GM12878 (cell line): ENCODE data around the gene SRL. TPM values are rescaled to one million over a fixed set of nuclear protein-coding genes. Genes with fewer than 3 reads are reported as not detected.
A peak's percentile ranks its signal among the peaks of the same experiment; 100 is the strongest.

Experiments
- ATAC-seq: fragments of 200-7000 bp; cut with Tn5 transposase; 3 replicates; pipeline ENCODE4 v1.9.1; 2020; ENCODE audit warnings: mild to moderate bottlenecking, moderate library complexity
- BruUV-seq: library from RNA; stranded (reverse); fragments of 400-500 nt; replicated peaks from 2 replicates; lab custom pipeline; 2021; lab: Mats Ljungman, UMichigan
- CTCF ChIA-PET: fragments of 300-600 bp; sonication (Branson Sonifier 250); formaldehyde crosslinking; extraction: SDS; loops from one replicate; lab custom pipeline; 2021; ENCODE audit warnings: inconsistent platforms; lab: Yijun Ruan, JAX
- POLR2A ChIA-PET: fragments of 350-600 bp; formaldehyde crosslinking; extraction: SDS; loops from one replicate; lab custom pipeline; 2021; ENCODE audit warnings: inconsistent platforms; lab: Charles Lee
- RAD21 ChIA-PET: fragments of 300-600 bp; sonication (Branson Sonifier 250); formaldehyde crosslinking; loops from one replicate; lab custom pipeline; 2023; ENCODE audit warnings: antibody characterized with exemption; ENCODE audit not compliant: unreplicated experiment; lab: Charles Lee
- SMC1A ChIA-PET: fragments of 300-600 bp; sonication (Branson Sonifier 250); formaldehyde crosslinking; loops from one replicate; lab custom pipeline; 2023; ENCODE audit not compliant: unreplicated experiment, uncharacterized antibody; lab: Charles Lee
- DNase-seq: peaks from one replicate; pipeline ENCODE4 v3.0.0-alpha.2; 2011; ENCODE audit warnings: low read depth, low spot score
- FAIRE-seq: peaks from 3 replicates; lab custom pipeline; 2011; peaks lifted over from hg19 to GRCh38; lab: Jason Lieb, UNC
- H2AFZ ChIP-seq: 2 replicates; pipeline ENCODE4 v1.6.0; 2011; ENCODE audit warnings: low read depth, low read length, control low read depth; ENCODE audit not compliant: control insufficient read depth
- H3K27ac ChIP-seq: 2 replicates; pipeline ENCODE4 v1.5.1; 2011; ENCODE audit warnings: control low read depth; ENCODE audit not compliant: control insufficient read depth, insufficient read depth
- H3K27me3 ChIP-seq, 2 experiments: replicated peaks in 1 of 2; 2 replicates each; pipeline versions ENCODE4 v1.6.0 to v1.6.1; 2011; ENCODE audit warnings: low read length in 1 of 2; ENCODE audit not compliant: control insufficient read depth in 2 of 2, insufficient read depth in 2 of 2
- H3K36me3 ChIP-seq, 2 experiments: 2 replicates each; pipeline ENCODE4 v1.5.1; 2011; ENCODE audit warnings: low read length in 1 of 2; ENCODE audit not compliant: control insufficient read depth in 2 of 2, insufficient read depth in 2 of 2
- H3K4me1 ChIP-seq: 2 replicates; pipeline ENCODE4 v1.6.1; 2011; ENCODE audit warnings: mild to moderate bottlenecking, low read length, moderate library complexity, mixed read lengths; ENCODE audit not compliant: control insufficient read depth, insufficient read depth
- H3K4me2 ChIP-seq: 2 replicates; pipeline ENCODE4 v1.6.0; 2011; ENCODE audit warnings: control low read depth; ENCODE audit not compliant: control insufficient read depth, insufficient read depth
- H3K4me3 ChIP-seq: fragments of 200-600 bp; sonication (generic); 2 replicates; pipeline ENCODE4 v1.5.1; 2016
- H3K79me2 ChIP-seq: 2 replicates; pipeline ENCODE4 v1.6.0; 2011; ENCODE audit warnings: low read length; ENCODE audit not compliant: control insufficient read depth, insufficient read depth
- H3K9ac ChIP-seq: 2 replicates; pipeline ENCODE4 v1.8.0; 2011; ENCODE audit warnings: low read length, control low read depth, mixed read lengths; ENCODE audit not compliant: control insufficient read depth, insufficient read depth
- H3K9me3 ChIP-seq: replicated peaks from 3 replicates; pipeline ENCODE4 v1.5.1; 2011; ENCODE audit warnings: mild to moderate bottlenecking, low read length; ENCODE audit not compliant: control insufficient read depth, insufficient read depth
- H4K20me1 ChIP-seq: 2 replicates; pipeline ENCODE4 v1.6.0; 2011; ENCODE audit not compliant: control insufficient read depth, insufficient read depth
- ATF2 ChIP-seq: IDR thresholded peaks from 2 replicates; pipeline ENCODE4 v1.6.1; 2012; ENCODE audit warnings: low read length, inconsistent platforms
- CHD1 ChIP-seq: IDR thresholded peaks from 2 replicates; pipeline ENCODE4 v1.6.1; 2012; ENCODE audit warnings: low read depth, low read length, improper control_type of control experiment
- CUX1 ChIP-seq: IDR thresholded peaks from 2 replicates; pipeline ENCODE4 v1.6.1; 2012; ENCODE audit warnings: improper control_type of control experiment, low read depth, low read length; ENCODE audit not compliant: insufficient replicate concordance
- FOXK2 ChIP-seq: fragments of 450-650 bp; IDR thresholded peaks from 2 replicates; pipeline ENCODE4 v1.6.1; 2017; ENCODE audit warnings: mild to moderate bottlenecking, moderate library complexity
- IKZF1 ChIP-seq: fragments of 450-650 bp; conservative IDR thresholded peaks from 2 replicates; pipeline ENCODE4 v1.6.1; 2017; ENCODE audit warnings: antibody characterized with exemption, mild to moderate bottlenecking
- NR2C2 ChIP-seq: IDR thresholded peaks from 2 replicates; pipeline ENCODE4 v1.6.1; 2011; ENCODE audit warnings: borderline replicate concordance, low read depth; ENCODE audit not compliant: control insufficient read depth, insufficient read length
- PBX3 ChIP-seq: IDR thresholded peaks from 2 replicates; pipeline ENCODE4 v1.6.1; 2011; ENCODE audit warnings: mild to moderate bottlenecking, low read depth, low read length, moderate library complexity; ENCODE audit not compliant: insufficient replicate concordance
- STAT1 ChIP-seq: fragments of 450-650 bp; conservative IDR thresholded peaks from 2 replicates; pipeline ENCODE4 v1.6.1; 2014; ENCODE audit warnings: antibody characterized with exemption, mild to moderate bottlenecking
- ZBTB4 ChIP-seq: fragments of 450-650 bp; formaldehyde crosslinking; IDR thresholded peaks from 2 replicates; pipeline ENCODE4 v1.4.0; 2022; ENCODE audit warnings: mild to moderate bottlenecking, moderate library complexity
- ZSCAN29 ChIP-seq: fragments of 450-650 bp; IDR thresholded peaks from 2 replicates; pipeline ENCODE4 v1.6.1; 2017; ENCODE audit warnings: mild to moderate bottlenecking, moderate library complexity
- WGBS: methylation state at CpG from one replicate; pipeline ENCODE4 v1.1.6; 2016; ENCODE audit warnings: low lambda C conversion rate; ENCODE audit not compliant: insufficient replicate concordance, insufficient coverage; ENCODE audit errors: missing lambda C conversion rate; 5-methylcytosine and 5-hydroxymethylcytosine counted together
- in situ Hi-C: fragments of 300-500 bp; cut with MboI; formaldehyde crosslinking; loops from 9 replicates; pipeline ENCODE4 v1.14.3; 2018; ENCODE audit warnings: mixed read lengths
- intact Hi-C: fragments of 100-400 bp; cut with micrococcal nuclease; formaldehyde crosslinking; loops from one replicate; pipeline ENCODE4 v1.14.2; 2022; ENCODE audit not compliant: unreplicated experiment
- polyA plus RNA-seq, 11 experiments: library from polyadenylated mRNA; depleted of rRNA in 4 of 11; unstranded in 6 of 11; stranded (reverse) in 5 of 11; fragments of >200 nt; fragmentation: Nextera tagmentation in 4 of 11; fragmentation: Illumina TruSeq in 1 of 11; extraction: Ambion mirVana in 4 of 11; extraction: Trizol in 1 of 11; gene quantifications; 1 replicate in 1 of 11; 2 replicates in 10 of 11; pipeline versions ENCODE4 v1.2.1 to v1.2.3, GENCODE V29; 2011 to 2016; ENCODE audit warnings: inconsistent platforms in 2 of 11, missing spikeins in 2 of 11, low read depth in 1 of 11
- total RNA-seq, 4 experiments: library from RNA; depleted of rRNA in 3 of 4; stranded (reverse); fragments of >200 nt in 3 of 4; fragmentation: Illumina TruSeq in 1 of 4; extraction: Trizol in 1 of 4; gene quantifications; 2 replicates each; pipeline versions ENCODE4 v1.2.1 to v1.2.3, GENCODE V29; 2013 to 2021

The SRL gene
- total and polyA plus RNA-seq, 10 of the 15 experiments (the other 5 are each of a cell fraction or from before 2014, with no cell fraction given): not detected

GRCh38 chr16:4270595-4270994 is 28.7 kb upstream of the SRL start:
- peak overlapping the region; percentile 91 for H3K4me3 ChIP-seq
- POLR2A ChIA-PET: interaction anchor here (1.4 to 1.9 kb wide), 2 partner anchors 17 to 83 kb away, joined by 3 to 12 read pairs; no protein-coding TSS in a partner anchor
- SMC1A ChIA-PET: interaction anchor here (0.6 kb wide), 1 partner anchor 16 kb away, joined by 3 read pairs; no protein-coding TSS in a partner anchor
- CTCF ChIA-PET: interaction anchor here (1.4 to 5.7 kb wide), 2 partner anchors 9 to 16 kb away, joined by 6 to 42 read pairs; no protein-coding TSS in a partner anchor
- H3K27ac ChIP-seq: peak overlapping the region; percentile 84; the same call in 1 of the 2 replicates
- in situ Hi-C loops (no loop called here), intact Hi-C loops (loop anchor here (5.0 kb wide), 2 partner anchors 37 to 57 kb away; no protein-coding TSS in a partner anchor)
- FAIRE-seq: no peak
- BruUV-seq: no TSS peak
- ATAC-seq: no peak
- H3K36me3 ChIP-seq: no peaks in the 10 kb centered on the region; a peak in 2 of 4 replicates
- no peaks in the 10 kb centered on the region for H4K20me1 ChIP-seq
- 78% methylated on average over 7 of the region's 7 CpGs for WGBS
- no peaks in the 10 kb centered on the region for H3K9me3 ChIP-seq
- H3K79me2 ChIP-seq: peaks cover 35% of the 10 kb centered on the region
- H3K9ac ChIP-seq: peak overlapping the region; percentile 81
- TF ChIP-seq IKZF1: no peak
- no peak for TF ChIP-seq CUX1
- no peak for TF ChIP-seq PBX3
- TF ChIP-seq NR2C2: no peak
- no peak for TF ChIP-seq ZSCAN29
- no peak for TF ChIP-seq CHD1
- TF ChIP-seq ZBTB4 (CRISPR knock-in tag): no peak
- TF ChIP-seq STAT1: no peak
- no peak for TF ChIP-seq FOXK2
- TF ChIP-seq ATF2: no peak
- RAD21 ChIA-PET: interaction anchor here (0.6 kb wide), 1 partner anchor 252 kb away, joined by 3 read pairs; no protein-coding TSS in a partner anchor
- H3K27me3 ChIP-seq: no peaks in the 10 kb centered on the region
- no peaks in the 10 kb centered on the region; the same call in 1 of the 2 replicates for H3K4me1 ChIP-seq
- no peak for DNase-seq
- no peak overlapping the region for H2AFZ ChIP-seq
- H3K4me2 ChIP-seq: peak overlapping the region; percentile 85
